Measurements from ENCODE around the gene TBX18.

TBX18 gene

GRCh38 chr6:84753173-84753572 is 11.2 kb downstream of the TBX18 start:
- H3K9me3 ChIP-seq (ENCODE audit: control insufficient read depth in 2 of 2, low read length in 2 of 2) = no peaks in the 10 kb centered on the region
- no peak overlapping the region for H3K9ac ChIP-seq (ENCODE audit: low read depth in 1 of 2, low read length in 2 of 2)
- no peaks in the 10 kb centered on the region for H3K4me1 ChIP-seq (ENCODE audit: control insufficient read depth in 2 of 2, insufficient read depth in 2 of 2, low read length in 2 of 2)
- H3K27ac ChIP-seq (ENCODE audit: low read depth in 2 of 2, low read length in 2 of 2) = no peak overlapping the region
- H3K4me3 ChIP-seq (ENCODE audit: low read length in 2 of 2) = no peak overlapping the region
- no peaks in the 10 kb centered on the region for H3K27me3 ChIP-seq (ENCODE audit: control insufficient read depth in 2 of 2, insufficient read depth in 2 of 2, low read length in 2 of 2)
- no peaks in the 10 kb centered on the region for H3K36me3 ChIP-seq (ENCODE audit: control insufficient read depth in 2 of 2, insufficient read depth in 2 of 2, low read length in 2 of 2)

- H3K9me3 ChIP-seq (ENCODE audit: control insufficient read depth in 2 of 2, low read length in 2 of 2) = no peaks in the 10 kb centered on the region
- no peaks in the 10 kb centered on the region for H3K36me3 ChIP-seq (ENCODE audit: control insufficient read depth in 2 of 2, insufficient read depth in 2 of 2, low read length in 2 of 2)
- no peaks in the 10 kb centered on the region for H3K4me1 ChIP-seq (ENCODE audit: control insufficient read depth in 2 of 2, insufficient read depth in 2 of 2, low read length in 2 of 2)
- H3K9ac ChIP-seq (ENCODE audit: low read depth in 1 of 2, low read length in 2 of 2) = no peak overlapping the region
- no peak overlapping the region for H3K27ac ChIP-seq (ENCODE audit: low read depth in 2 of 2, low read length in 2 of 2)
- H3K4me3 ChIP-seq (ENCODE audit: low read length in 2 of 2) = no peak overlapping the region
- H3K27me3 ChIP-seq (ENCODE audit: control insufficient read depth in 2 of 2, insufficient read depth in 2 of 2, low read length in 2 of 2) = no peaks in the 10 kb centered on the region
Observed at GRCh38 chr6:84752118-84752850, 12.1 kb downstream of the TBX18 start.

GRCh38 chr6:84749181-84749580 is 15.2 kb downstream of the TBX18 start:
- H3K36me3 ChIP-seq (ENCODE audit: control insufficient read depth in 2 of 2, insufficient read depth in 2 of 2, low read length in 2 of 2) = no peaks in the 10 kb centered on the region
- no peaks in the 10 kb centered on the region for H3K4me1 ChIP-seq (ENCODE audit: control insufficient read depth in 2 of 2, insufficient read depth in 2 of 2, low read length in 2 of 2)
- no peaks in the 10 kb centered on the region for H3K27me3 ChIP-seq (ENCODE audit: control insufficient read depth in 2 of 2, insufficient read depth in 2 of 2, low read length in 2 of 2)
- no peaks in the 10 kb centered on the region for H3K9me3 ChIP-seq (ENCODE audit: control insufficient read depth in 2 of 2, low read length in 2 of 2)
- H3K27ac ChIP-seq (ENCODE audit: low read depth in 2 of 2, low read length in 2 of 2) = no peak overlapping the region
- H3K9ac ChIP-seq (ENCODE audit: low read depth in 1 of 2, low read length in 2 of 2) = no peak overlapping the region
- H3K4me3 ChIP-seq (ENCODE audit: low read length in 2 of 2) = no peak overlapping the region

GRCh38 chr6:84748376-84748775 is 16.0 kb downstream of the TBX18 start:
- Histone ChIP-seq H3K9ac (ENCODE audit: low read depth in 1 of 2, low read length in 2 of 2) (no peak overlapping the region), H3K27ac (ENCODE audit: low read depth in 2 of 2, low read length in 2 of 2) (no peak overlapping the region), H3K4me3 (ENCODE audit: low read length in 2 of 2) (no peak overlapping the region), H3K9me3 (ENCODE audit: control insufficient read depth in 2 of 2, low read length in 2 of 2) (no peaks in the 10 kb centered on the region), H3K36me3 (ENCODE audit: control insufficient read depth in 2 of 2, insufficient read depth in 2 of 2, low read length in 2 of 2) (no peaks in the 10 kb centered on the region), H3K27me3 (ENCODE audit: control insufficient read depth in 2 of 2, insufficient read depth in 2 of 2, low read length in 2 of 2) (no peaks in the 10 kb centered on the region), H3K4me1 (ENCODE audit: control insufficient read depth in 2 of 2, insufficient read depth in 2 of 2, low read length in 2 of 2) (no peaks in the 10 kb centered on the region)

- no peaks in the 10 kb centered on the region for H3K4me1 ChIP-seq (ENCODE audit: control insufficient read depth in 2 of 2, insufficient read depth in 2 of 2, low read length in 2 of 2)
- H3K9me3 ChIP-seq (ENCODE audit: control insufficient read depth in 2 of 2, low read length in 2 of 2) = no peaks in the 10 kb centered on the region
- no peaks in the 10 kb centered on the region for H3K27me3 ChIP-seq (ENCODE audit: control insufficient read depth in 2 of 2, insufficient read depth in 2 of 2, low read length in 2 of 2)
- H3K9ac ChIP-seq (ENCODE audit: low read depth in 1 of 2, low read length in 2 of 2) = no peak overlapping the region
- no peak overlapping the region for H3K27ac ChIP-seq (ENCODE audit: low read depth in 2 of 2, low read length in 2 of 2)
- no peak overlapping the region for H3K4me3 ChIP-seq (ENCODE audit: low read length in 2 of 2)
- no peaks in the 10 kb centered on the region for H3K36me3 ChIP-seq (ENCODE audit: control insufficient read depth in 2 of 2, insufficient read depth in 2 of 2, low read length in 2 of 2)
Observed at GRCh38 chr6:84743616-84744015, 20.8 kb downstream of the TBX18 start.

DNA sequence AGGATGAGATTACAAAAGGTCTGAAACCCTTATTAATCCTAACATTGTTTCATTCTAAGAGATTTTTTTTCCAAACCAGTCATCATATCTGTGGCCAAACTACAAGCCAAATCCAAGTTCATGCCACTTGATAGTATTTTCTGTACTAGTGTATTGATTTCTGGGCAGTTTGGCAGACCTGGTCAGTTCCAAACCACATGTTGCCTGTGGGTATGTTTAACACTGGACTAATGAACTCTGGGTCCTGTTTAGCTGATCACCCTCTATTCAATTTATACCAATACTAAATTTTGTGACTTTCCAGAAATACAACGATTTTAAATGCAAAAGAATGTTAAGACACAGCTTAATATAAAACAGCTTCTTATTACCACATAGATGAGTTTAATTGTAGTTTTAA is 24.0 kb downstream of the TBX18 start:
- no peaks in the 10 kb centered on the region for H3K9me3 ChIP-seq (ENCODE audit: control insufficient read depth in 2 of 2, low read length in 2 of 2)
- H3K4me3 ChIP-seq (ENCODE audit: low read length in 2 of 2) = no peak overlapping the region
- no peaks in the 10 kb centered on the region for H3K27me3 ChIP-seq (ENCODE audit: control insufficient read depth in 2 of 2, insufficient read depth in 2 of 2, low read length in 2 of 2)
- H3K27ac ChIP-seq (ENCODE audit: low read depth in 2 of 2, low read length in 2 of 2) = no peak overlapping the region
- H3K9ac ChIP-seq (ENCODE audit: low read depth in 1 of 2, low read length in 2 of 2) = no peak overlapping the region
- no peaks in the 10 kb centered on the region for H3K4me1 ChIP-seq (ENCODE audit: control insufficient read depth in 2 of 2, insufficient read depth in 2 of 2, low read length in 2 of 2)
- H3K36me3 ChIP-seq (ENCODE audit: control insufficient read depth in 2 of 2, insufficient read depth in 2 of 2, low read length in 2 of 2) = no peaks in the 10 kb centered on the region

- H3K27me3 ChIP-seq (ENCODE audit: control insufficient read depth in 2 of 2, insufficient read depth in 2 of 2, low read length in 2 of 2) = no peaks in the 10 kb centered on the region
- H3K9me3 ChIP-seq (ENCODE audit: control insufficient read depth in 2 of 2, low read length in 2 of 2) = no peaks in the 10 kb centered on the region
- no peaks in the 10 kb centered on the region for H3K4me1 ChIP-seq (ENCODE audit: control insufficient read depth in 2 of 2, insufficient read depth in 2 of 2, low read length in 2 of 2)
- no peak overlapping the region for H3K27ac ChIP-seq (ENCODE audit: low read depth in 2 of 2, low read length in 2 of 2)
- H3K9ac ChIP-seq (ENCODE audit: low read depth in 1 of 2, low read length in 2 of 2) = no peak overlapping the region
- no peak overlapping the region for H3K4me3 ChIP-seq (ENCODE audit: low read length in 2 of 2)
- no peaks in the 10 kb centered on the region for H3K36me3 ChIP-seq (ENCODE audit: control insufficient read depth in 2 of 2, insufficient read depth in 2 of 2, low read length in 2 of 2)
Observed at GRCh38 chr6:84739866-84740208, 24.6 kb downstream of the TBX18 start.

DNA sequence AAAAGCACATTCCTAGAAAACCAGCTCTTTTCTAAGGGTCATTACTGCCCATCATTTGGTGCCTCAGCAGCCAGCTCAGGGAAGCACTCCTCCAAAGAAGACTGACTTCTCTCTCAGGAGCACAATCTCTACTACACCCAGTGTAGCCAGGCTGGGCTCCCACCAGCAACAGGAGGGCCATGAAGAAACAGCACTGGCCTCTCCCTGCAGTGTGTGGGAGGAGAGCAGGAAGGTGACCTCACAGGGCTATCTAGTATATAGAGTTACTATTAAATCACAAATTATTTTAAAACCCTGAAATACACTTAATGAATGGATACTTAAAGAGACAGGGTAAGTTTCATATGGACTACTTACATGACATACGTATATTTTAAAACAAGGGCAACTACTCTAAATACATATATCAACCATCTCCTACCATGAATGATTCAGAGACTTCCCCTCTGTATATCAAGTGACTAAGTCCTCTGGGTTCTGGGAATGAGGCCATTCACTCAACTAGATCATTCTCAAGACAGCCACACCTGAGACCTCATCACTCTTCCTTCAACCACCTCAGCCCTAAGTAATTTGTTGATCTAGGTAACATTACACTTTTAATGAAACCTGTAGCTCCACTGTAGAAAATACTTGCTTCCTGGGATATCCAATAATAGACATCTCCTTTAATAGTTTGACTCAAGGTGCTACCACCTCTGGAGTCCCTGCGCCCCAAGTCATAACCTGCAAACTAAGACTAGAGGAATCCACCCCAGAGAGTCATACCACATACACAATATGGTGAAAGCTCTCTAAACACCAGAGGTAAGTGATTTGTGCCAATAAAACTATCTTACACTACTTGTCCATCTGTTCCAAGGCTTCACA is 25.2 kb downstream of the TBX18 start:
- Histone ChIP-seq H3K4me1 (ENCODE audit: control insufficient read depth in 2 of 2, insufficient read depth in 2 of 2, low read length in 2 of 2) (no peaks in the 10 kb centered on the region), H3K9me3 (ENCODE audit: control insufficient read depth in 2 of 2, low read length in 2 of 2) (no peaks in the 10 kb centered on the region), H3K9ac (ENCODE audit: low read depth in 1 of 2, low read length in 2 of 2) (no peak overlapping the region), H3K4me3 (ENCODE audit: low read length in 2 of 2) (no peak overlapping the region), H3K27me3 (ENCODE audit: control insufficient read depth in 2 of 2, insufficient read depth in 2 of 2, low read length in 2 of 2) (no peaks in the 10 kb centered on the region), H3K36me3 (ENCODE audit: control insufficient read depth in 2 of 2, insufficient read depth in 2 of 2, low read length in 2 of 2) (no peaks in the 10 kb centered on the region), H3K27ac (ENCODE audit: low read depth in 2 of 2, low read length in 2 of 2) (no peak overlapping the region)

- H3K27me3 ChIP-seq (ENCODE audit: control insufficient read depth in 2 of 2, insufficient read depth in 2 of 2, low read length in 2 of 2) = no peaks in the 10 kb centered on the region
- H3K27ac ChIP-seq (ENCODE audit: low read depth in 2 of 2, low read length in 2 of 2) = no peak overlapping the region
- H3K9me3 ChIP-seq (ENCODE audit: control insufficient read depth in 2 of 2, low read length in 2 of 2) = no peaks in the 10 kb centered on the region
- no peak overlapping the region for H3K4me3 ChIP-seq (ENCODE audit: low read length in 2 of 2)
- no peaks in the 10 kb centered on the region for H3K36me3 ChIP-seq (ENCODE audit: control insufficient read depth in 2 of 2, insufficient read depth in 2 of 2, low read length in 2 of 2)
- H3K4me1 ChIP-seq (ENCODE audit: control insufficient read depth in 2 of 2, insufficient read depth in 2 of 2, low read length in 2 of 2) = no peaks in the 10 kb centered on the region
- H3K9ac ChIP-seq (ENCODE audit: low read depth in 1 of 2, low read length in 2 of 2) = no peak overlapping the region
Observed at GRCh38 chr6:84733889-84734288, 30.5 kb downstream of the TBX18 start.

GRCh38 chr6:84731901-84732300 is 32.5 kb downstream of the TBX18 start:
- no peak overlapping the region for H3K9ac ChIP-seq (ENCODE audit: low read depth in 1 of 2, low read length in 2 of 2)
- H3K4me1 ChIP-seq (ENCODE audit: control insufficient read depth in 2 of 2, insufficient read depth in 2 of 2, low read length in 2 of 2) = no peaks in the 10 kb centered on the region
- no peaks in the 10 kb centered on the region for H3K36me3 ChIP-seq (ENCODE audit: control insufficient read depth in 2 of 2, insufficient read depth in 2 of 2, low read length in 2 of 2)
- no peak overlapping the region for H3K27ac ChIP-seq (ENCODE audit: low read depth in 2 of 2, low read length in 2 of 2)
- no peaks in the 10 kb centered on the region for H3K27me3 ChIP-seq (ENCODE audit: control insufficient read depth in 2 of 2, insufficient read depth in 2 of 2, low read length in 2 of 2)
- H3K4me3 ChIP-seq (ENCODE audit: low read length in 2 of 2) = no peak overlapping the region
- no peaks in the 10 kb centered on the region for H3K9me3 ChIP-seq (ENCODE audit: control insufficient read depth in 2 of 2, low read length in 2 of 2)

Measured in mucosa of rectum (tissue), 2 donors.